Stimulated activated naive CD4-positive, alpha-beta T cell treated with Interleukin-2 at 50 U/mL for 16 hours (primary cell): ENCODE results near the gene TALDO1.

Source experiments
- DNase-seq: peaks from one replicate; lab custom pipeline; 2025; lab: John Stamatoyannopoulos, UW

The TALDO1 gene

GRCh38 chr11:770642-771616 lies 23.7 kb downstream of the TALDO1 start:
- no peak for DNase-seq

GRCh38 chr11:771617-772204 lies 24.4 kb downstream of the TALDO1 start:
- DNase-seq = no peak

GRCh38 chr11:772429-773390 lies 25.4 kb downstream of the TALDO1 start:
- DNase-seq = no peak

GRCh38 chr11:773425-773824 lies 26.2 kb downstream of the TALDO1 start:
- DNase-seq = no peak

GRCh38 chr11:773830-774229 lies 26.6 kb downstream of the TALDO1 start:
- DNase-seq = no peak

- no peak for DNase-seq
Measured at GRCh38 chr11:774873-775592, 27.8 kb downstream of the TALDO1 start.

GRCh38 chr11:776263-776560 lies 28.9 kb downstream of the TALDO1 start:
- DNase-seq = no peak

GRCh38 chr11:776561-777287 lies 29.5 kb downstream of the TALDO1 start:
- peak; percentile 63 for DNase-seq

- DNase-seq = peak; percentile 89
Measured at GRCh38 chr11:777288-778255, 30.3 kb downstream of the TALDO1 start, which contains the start of gene GATD1. GATD1 (minus strand) TSS chr11:777487; CDS start chr11:777462, 25 bp downstream.

- DNase-seq = no peak
Measured at GRCh38 chr11:778976-779954, 32.0 kb downstream of the TALDO1 start.

GRCh38 chr11:779955-780532 lies 32.8 kb downstream of the TALDO1 start:
- no peak for DNase-seq

GRCh38 chr11:782264-783174 lies 35.3 kb downstream of the TALDO1 start:
- no peak for DNase-seq

- DNase-seq = peak; percentile 19
Measured at GRCh38 chr11:783581-784015, 36.3 kb downstream of the TALDO1 start.

- no peak for DNase-seq
Measured at GRCh38 chr11:786235-787083, 39.2 kb downstream of the TALDO1 start.

- DNase-seq = no peak
Measured at GRCh38 chr11:787084-787675, 39.9 kb downstream of the TALDO1 start.
